ENCODE data around the gene PI4KB.

PI4KB gene

GRCh38 chr1:151327223-151327902 is at the start of gene PI4KB:
Gene PI4KB (minus strand): TSS chr1:151327416. CDS start chr1:151316481, 10,935 bp downstream.
- Histone ChIP-seq H3K36me3 (ENCODE audit: control insufficient read depth, insufficient read depth, low read length) (peaks cover 8% of the 10 kb centered on the region), H3K4me3 (replicated peaks; ENCODE audit: low read depth, low read length) (peak within 1 kb of the TSS; percentile 77), H3K27me3 (replicated peaks; ENCODE audit: control insufficient read depth, insufficient read depth, low read length) (no peaks in the 10 kb centered on the region)
- TF ChIP-seq CTCF (IDR thresholded peaks at IDR 0.05; ENCODE audit: insufficient read depth, low read length, poor library complexity, severe bottlenecking): no peak
- DNase-seq (ENCODE audit: extremely low read depth, insufficient read length): peak; percentile 91

GRCh38 chr1:151373196-151373595 is 46.0 kb upstream of the PI4KB start:
- Histone ChIP-seq H3K27me3 (replicated peaks; ENCODE audit: control insufficient read depth, insufficient read depth, low read length) (no peaks in the 10 kb centered on the region), H3K36me3 (ENCODE audit: control insufficient read depth, insufficient read depth, low read length) (no peaks in the 10 kb centered on the region), H3K4me3 (replicated peaks; ENCODE audit: low read depth, low read length) (no peak overlapping the region)
- TF ChIP-seq CTCF (IDR thresholded peaks at IDR 0.05; ENCODE audit: insufficient read depth, low read length, poor library complexity, severe bottlenecking): no peak
- DNase-seq (ENCODE audit: extremely low read depth, insufficient read length): no peak

GRCh38 chr1:151372058-151372934 is 45.1 kb upstream of the PI4KB start, which contains the start of gene SELENBP1:
Gene SELENBP1 (minus strand): TSS chr1:151372705. CDS start chr1:151372641, 64 bp downstream.
- no peaks in the 10 kb centered on the region for H3K36me3 ChIP-seq (ENCODE audit: control insufficient read depth, insufficient read depth, low read length)
- H3K27me3 ChIP-seq (replicated peaks; ENCODE audit: control insufficient read depth, insufficient read depth, low read length): no peaks in the 10 kb centered on the region
- TF ChIP-seq CTCF (IDR thresholded peaks at IDR 0.05; ENCODE audit: insufficient read depth, low read length, poor library complexity, severe bottlenecking): no peak
- no peak for DNase-seq (ENCODE audit: extremely low read depth, insufficient read length)
- H3K4me3 ChIP-seq (replicated peaks; ENCODE audit: low read depth, low read length): no peak within 1 kb of the TSS

- TF ChIP-seq CTCF (IDR thresholded peaks at IDR 0.05; ENCODE audit: insufficient read depth, low read length, poor library complexity, severe bottlenecking): no peak
- Histone ChIP-seq H3K36me3 (ENCODE audit: control insufficient read depth, insufficient read depth, low read length) (no peaks in the 10 kb centered on the region), H3K27me3 (replicated peaks; ENCODE audit: control insufficient read depth, insufficient read depth, low read length) (no peaks in the 10 kb centered on the region), H3K4me3 (replicated peaks; ENCODE audit: low read depth, low read length) (no peak overlapping the region)
- DNase-seq (ENCODE audit: extremely low read depth, insufficient read length): no peak
Observed at GRCh38 chr1:151371370-151372057, 44.3 kb upstream of the PI4KB start.

- no peak for DNase-seq (ENCODE audit: extremely low read depth, insufficient read length)
- Histone ChIP-seq H3K4me3 (replicated peaks; ENCODE audit: low read depth, low read length) (no peak overlapping the region), H3K36me3 (ENCODE audit: control insufficient read depth, insufficient read depth, low read length) (no peaks in the 10 kb centered on the region), H3K27me3 (replicated peaks; ENCODE audit: control insufficient read depth, insufficient read depth, low read length) (no peaks in the 10 kb centered on the region)
- TF ChIP-seq CTCF (IDR thresholded peaks at IDR 0.05; ENCODE audit: insufficient read depth, low read length, poor library complexity, severe bottlenecking): no peak
Observed at GRCh38 chr1:151370211-151370911, 43.1 kb upstream of the PI4KB start.

All from GM06990 (cell line).